GM18909 (cell line): ENCODE results near the gene OTOGL.
"Not testable (repeated sequence)": the region's sequence is repeated elsewhere in the genome, so short reads cannot be mapped to it uniquely, and the experiment has no call there.

ENCODE experiments used
- ATAC-seq: cut with Tn5 transposase; IDR thresholded peaks from one replicate; pipeline ENCODE4 v1.9.1; 2021; ENCODE audit warnings: mild to moderate bottlenecking; ENCODE audit not compliant: unreplicated experiment, poor library complexity

The OTOGL gene

DNA sequence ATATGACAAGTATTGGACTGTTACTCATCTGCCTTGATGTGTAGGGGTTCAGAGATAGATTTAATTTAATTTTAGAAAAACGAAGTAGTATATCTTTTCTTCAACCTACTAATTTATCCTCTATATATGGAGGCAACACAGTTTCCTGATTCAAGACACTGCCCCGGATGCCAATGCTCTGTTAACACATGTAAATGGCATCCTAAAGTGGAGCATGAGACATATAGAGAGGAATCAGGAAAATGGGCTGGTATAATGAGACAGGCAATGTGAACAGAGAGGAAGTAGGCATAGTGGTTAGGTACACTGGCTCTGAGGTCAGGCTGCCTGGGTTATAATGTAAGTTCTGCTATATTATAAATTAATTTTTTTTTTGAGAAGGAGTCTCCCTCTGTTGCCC is 85.6 kb downstream of the OTOGL start:
- ATAC-seq: no peak

DNA sequence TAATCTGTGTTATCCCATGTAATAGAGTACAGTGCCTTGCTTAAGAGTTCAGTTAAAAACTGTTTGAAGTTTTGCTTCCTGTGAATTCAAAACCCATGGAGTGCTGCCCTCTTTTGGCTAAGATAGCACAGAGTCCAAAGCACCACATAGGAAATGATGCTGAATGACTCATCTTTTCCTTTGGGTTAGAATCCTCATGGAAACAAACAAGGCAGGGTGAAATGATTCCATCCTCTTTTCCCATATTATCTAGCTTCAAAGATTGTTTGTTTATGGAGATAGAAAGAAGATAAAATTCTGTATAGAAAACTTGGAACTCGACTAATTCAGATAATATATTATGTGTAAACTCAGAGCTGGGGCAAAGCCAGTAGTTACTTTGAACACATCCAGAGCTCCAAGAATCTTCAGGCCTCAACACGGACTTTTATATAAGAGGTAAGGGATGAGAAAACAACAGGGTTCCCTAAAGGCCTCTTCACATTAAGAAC is 87.4 kb downstream of the OTOGL start:
- ATAC-seq: peak; percentile 55

DNA sequence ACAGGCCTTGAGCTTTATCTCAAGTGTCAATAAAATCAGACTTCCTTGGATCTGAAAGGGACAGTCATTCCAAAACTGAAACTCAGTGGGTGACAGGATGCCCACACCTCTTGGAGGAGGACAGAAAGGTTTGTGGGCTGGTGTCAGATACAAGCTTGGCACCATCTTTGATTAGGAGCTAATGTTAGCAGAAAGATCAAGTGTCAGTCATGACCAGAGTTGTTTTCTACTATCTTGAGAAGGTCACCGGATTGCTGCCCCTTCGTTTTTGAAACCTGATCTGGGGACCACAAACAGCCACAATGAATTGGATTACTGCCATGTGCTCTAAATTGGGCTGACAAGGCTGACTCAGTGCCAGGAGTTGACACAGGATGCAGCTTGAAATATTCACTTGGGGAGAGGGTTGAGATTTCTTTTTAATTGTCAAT is 88.3 kb downstream of the OTOGL start:
- ATAC-seq: peak; percentile 73

DNA sequence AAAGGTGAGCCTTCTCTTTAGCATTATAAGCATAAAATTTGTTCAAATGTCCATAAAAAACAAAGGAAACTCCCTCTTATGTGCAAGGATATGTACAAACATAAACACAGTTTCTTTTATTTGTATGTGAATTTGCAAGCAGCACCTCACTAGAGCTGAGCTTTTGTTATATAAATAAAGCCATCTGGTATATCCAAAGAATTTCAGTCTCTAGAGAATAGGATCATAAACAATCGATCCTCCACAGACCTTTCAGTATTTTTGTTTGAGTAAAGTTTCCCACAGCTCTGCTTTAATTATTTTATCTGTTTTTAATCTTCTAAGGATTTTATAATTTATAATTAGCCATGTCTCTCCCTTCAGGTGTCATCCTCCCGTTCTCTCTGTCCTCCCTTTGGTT is 89.2 kb downstream of the OTOGL start:
- ATAC-seq: no peak

DNA sequence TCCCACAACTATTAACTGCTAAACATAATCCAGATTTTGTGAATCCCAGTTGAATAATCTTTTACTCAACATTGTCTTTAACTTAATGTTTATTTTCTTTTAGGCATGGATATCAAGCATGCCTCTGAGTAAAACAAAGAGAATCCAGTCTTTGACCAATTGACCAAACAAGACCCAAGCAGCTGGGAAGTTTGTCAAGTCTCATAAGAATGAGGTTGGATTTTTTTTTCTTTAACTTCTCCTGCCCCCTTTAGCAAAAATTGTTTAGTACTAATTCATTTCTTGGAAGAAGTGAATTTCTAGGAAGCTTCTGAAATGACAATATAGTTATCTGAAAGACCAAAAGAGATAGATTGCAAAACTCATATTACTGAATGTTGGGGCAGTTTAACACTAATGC is 89.9 kb downstream of the OTOGL start:
- ATAC-seq: no peak

DNA sequence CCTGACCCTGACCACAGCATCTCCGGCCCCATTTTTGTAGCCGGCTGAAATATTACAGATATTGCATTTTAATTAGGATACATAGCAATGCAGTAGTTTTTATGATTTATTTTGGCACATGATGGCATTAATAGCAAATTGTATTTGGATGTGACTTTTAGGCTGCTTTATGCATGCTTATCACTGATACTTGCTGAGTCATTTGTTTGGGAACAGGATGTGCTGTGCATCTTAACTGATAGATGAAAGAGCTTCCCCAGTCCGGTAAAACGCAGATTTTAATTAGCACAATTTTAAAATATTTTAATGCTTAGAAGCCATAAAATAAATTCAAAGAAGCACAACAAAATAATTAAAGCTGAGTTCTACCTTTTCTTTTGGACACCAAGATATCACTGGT is 90.7 kb downstream of the OTOGL start:
- ATAC-seq: no peak

DNA sequence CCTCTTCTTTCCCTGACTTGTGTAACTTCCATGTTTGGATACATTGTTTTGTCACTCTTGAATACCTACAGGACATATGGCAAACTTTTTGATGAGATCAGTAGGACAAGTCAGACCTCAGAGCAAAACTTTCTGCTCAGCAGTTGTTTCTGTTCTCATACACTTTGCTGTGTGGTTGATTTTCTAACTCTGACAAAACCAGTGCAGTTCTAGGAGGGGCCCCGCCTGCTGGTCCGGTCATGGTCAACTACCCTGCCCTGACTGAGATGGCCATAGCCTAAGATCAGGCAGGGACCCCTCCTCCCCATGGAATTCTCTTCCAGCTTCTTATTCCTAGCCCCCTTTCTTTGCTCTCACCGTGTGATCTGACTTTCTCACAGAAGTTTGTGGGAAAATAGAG is 92.8 kb downstream of the OTOGL start:
- ATAC-seq: no peak

DNA sequence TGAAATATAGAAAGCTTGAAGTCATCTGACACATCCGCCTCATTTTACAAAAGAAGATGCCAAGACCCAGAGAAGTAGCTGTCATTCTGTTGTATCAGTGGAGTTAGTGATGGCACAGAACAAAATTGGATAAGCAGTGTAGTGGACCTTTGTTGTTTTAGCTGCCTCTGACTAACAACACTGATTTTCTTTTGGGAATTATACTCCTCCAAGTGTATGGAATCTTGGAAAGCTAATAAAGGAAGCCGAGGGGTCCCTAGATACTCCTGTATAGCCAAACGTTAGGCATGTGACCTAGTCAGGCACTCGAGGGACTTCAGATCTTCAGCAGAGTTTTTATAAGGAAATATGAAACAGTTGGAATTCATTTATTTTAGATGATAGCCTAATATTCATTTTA is 94.5 kb downstream of the OTOGL start:
- no peak for ATAC-seq

DNA sequence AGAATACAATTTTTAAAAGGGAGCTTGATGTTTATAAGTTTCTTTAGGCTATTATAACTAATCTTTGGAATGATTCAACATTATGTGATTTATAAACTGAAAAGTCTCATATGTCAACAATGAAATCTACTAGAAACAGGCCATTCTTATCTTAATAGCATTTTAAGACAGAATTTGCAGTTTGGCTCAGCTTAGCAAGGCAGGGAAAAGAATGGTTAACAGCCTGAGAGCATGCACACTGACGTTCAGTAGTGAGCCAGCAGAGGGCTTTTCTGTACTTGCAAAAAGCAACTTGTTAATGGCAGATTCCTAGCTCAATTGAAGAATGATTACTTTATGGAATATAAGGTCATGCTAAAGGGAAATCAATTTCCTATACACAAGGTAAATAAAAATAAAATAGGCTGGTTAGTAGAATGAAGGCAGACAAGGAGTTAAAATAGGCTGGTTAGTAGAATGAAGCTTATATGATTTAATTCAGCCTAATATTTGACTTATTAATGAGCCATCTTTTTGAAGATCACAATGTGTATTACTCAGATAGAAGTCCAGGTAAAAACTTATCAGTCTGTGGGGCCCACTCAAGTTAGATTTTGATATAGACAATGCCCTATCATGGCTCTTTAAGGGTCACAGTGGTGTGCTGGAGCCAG is 95.9 kb downstream of the OTOGL start:
- peak; percentile 65 for ATAC-seq

DNA sequence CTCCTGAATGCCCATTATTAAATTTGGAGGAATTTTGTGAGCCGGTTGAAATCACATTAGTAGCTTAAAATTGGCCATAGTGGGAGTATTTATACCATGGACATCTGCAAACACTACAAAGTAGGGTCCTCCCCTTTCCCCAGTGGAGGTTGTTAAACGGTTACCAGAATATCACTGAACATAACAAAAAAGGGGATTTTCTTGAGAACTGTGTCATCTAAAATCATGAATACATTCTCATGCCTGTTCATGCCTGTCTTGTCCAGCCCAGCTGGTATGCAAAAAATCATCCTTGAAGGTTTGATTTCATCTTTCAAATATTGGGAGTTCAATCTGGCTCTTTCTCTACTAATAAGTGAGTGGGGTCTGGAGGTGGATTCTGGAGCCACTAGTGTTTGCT is 96.4 kb downstream of the OTOGL start:
- no peak for ATAC-seq

DNA sequence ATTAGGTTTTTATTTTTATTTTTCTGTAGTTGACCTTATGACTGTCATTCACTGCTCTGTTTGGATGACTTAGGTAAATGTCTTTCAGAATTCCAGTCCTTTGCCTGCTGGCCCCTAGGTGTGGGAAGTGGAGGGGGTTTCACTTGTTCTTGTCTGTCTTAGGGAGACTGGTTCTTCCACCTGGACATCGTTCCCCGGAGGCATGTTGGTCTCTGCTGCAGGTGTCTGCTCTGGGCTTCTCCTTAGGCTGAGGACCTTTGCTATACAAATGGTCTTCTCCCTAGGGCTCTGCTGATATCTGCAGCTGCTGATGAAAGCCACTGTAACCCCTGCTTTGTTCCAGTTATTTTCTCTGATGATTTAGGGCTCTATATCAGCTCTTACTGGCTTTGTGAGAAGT is 97.1 kb downstream of the OTOGL start:
- no peak for ATAC-seq

DNA sequence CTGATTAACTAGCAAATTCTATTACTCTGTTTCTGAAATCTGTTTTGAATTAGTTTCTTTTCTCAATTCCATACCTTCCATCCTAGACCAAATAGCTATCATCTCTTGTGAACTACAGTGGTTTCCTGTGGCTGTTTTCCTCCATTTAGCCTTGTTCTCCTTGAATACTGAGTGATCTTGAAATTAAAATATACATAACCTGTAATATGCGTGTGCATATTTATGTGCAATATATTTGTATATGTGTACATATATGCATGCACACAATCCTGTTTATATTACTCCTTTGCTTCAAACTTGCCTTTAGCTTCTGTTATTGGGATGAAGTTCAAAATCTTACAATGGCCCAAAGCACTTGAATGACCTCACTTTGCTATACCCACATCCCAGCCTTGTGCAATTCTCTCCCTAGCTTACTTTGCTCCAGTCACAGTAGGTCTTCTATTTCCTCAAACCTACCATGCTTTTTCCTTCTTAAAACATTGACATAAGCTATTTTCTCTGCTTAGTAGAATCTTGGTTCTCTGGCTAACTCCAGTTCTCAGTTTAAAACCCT is 99.5 kb downstream of the OTOGL start:
- ATAC-seq: no peak

DNA sequence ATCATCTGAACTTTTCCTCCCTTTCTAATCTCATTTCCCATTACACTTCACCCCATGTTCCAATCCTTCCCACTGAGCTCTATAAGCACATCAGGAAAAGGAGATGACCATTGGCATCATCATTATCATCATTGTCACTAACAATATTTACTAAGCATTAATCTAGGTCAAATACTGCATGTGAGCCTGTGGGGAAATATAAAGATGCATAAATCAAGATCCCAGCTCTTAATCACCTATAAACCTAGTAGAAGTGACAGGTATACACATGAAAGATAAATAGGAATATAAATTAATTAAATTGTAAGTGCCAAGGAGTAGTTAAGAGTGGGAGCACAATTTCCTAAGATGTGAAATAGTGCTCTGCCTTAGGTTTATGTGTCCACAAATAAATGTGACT is 100.6 kb downstream of the OTOGL start:
- no peak for ATAC-seq

DNA sequence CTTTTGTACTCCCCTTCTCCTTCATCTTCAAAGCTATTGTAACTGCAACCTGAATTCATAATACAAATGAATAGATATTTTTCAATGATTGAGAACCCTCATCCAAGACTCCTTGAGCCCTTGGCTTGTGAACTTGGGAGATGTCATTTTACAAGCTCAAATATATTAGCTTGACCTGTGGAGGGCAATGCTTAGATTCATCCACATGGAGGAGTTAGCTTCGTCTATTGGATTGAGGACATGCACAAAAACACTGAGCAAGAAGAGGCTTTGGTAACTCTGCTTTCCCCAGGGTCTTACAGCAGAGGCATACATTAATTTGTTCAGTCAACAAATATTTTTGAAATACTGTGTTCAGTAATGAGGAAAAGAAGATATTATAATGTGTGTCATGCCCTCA is 101.1 kb downstream of the OTOGL start:
- ATAC-seq: no peak

DNA sequence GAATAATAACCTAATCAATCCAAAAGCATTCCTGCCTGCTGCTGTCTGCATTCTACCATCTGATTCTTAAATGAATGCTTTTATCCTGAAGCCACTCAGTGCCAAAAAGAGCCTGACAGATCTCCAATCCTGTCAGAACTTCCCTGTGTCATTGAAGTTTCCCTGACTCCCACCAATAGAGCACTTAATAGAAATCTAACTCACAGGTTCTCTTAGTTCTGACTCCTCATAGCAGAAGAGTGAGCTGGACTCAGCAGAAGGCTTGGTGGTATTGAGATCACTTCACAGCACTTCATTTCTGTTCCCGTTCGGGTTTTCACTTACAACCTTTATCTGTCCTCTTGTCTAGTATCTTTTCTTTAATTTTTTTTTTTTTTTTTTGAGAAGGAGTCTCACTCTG is 102.6 kb downstream of the OTOGL start:
- no peak for ATAC-seq

DNA sequence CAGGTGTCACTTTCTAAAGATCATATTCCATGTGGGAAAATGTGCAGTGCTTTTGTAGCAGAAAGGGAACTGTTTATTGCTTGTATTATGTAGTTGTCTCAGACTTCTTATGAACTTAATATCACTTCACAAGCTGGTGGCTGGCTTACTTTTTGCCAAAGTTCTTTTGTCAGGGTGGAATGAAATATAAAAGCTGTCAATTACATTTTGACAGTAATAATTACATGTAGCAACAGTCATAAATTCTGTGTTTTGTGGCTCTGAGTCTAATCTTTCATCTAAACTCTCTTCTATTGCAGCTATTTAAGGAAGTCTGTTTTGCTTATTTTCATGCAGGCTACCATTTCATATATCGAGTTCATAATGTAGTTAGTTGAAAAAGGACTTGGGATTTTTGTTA is 106.6 kb downstream of the OTOGL start:
- ATAC-seq: no peak

DNA sequence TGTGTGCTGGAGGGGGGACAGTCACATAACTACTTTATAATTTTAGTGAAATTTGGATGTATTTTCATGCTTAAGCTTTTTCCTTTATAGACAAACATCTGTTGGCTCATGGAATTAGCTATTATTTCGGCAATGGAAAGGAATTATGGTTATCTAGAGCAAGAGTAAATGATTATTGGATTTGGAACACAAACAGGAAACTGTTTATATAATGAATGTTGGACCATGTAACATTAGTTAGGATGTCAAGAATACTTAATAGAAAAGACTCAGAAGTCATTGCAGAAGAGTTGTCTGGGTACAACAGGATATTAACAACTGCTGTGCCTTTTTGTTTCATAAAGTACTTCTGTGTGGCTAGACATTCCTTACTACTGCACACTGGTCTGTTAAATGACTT is 108.7 kb downstream of the OTOGL start:
- ATAC-seq: no peak

DNA sequence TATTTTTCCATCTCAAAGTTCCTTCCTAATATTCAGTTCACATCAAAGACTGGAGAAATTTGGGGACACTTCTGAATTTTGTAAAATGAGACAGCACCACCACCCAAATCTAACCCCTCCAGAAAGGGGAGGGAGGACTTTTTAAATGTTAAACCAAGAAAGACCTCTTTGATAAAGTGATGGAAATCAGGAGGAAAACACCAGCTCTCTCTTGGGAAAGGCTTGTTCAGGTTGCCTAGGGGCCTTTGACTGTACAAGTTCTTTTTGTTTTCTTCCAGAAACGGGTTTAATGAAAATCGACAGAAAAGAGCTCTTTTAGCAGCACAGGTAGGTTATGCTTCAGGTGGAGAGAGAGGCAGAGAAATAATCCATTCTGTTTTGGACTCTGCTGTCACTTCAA is 112.3 kb downstream of the OTOGL start:
- no peak for ATAC-seq

DNA sequence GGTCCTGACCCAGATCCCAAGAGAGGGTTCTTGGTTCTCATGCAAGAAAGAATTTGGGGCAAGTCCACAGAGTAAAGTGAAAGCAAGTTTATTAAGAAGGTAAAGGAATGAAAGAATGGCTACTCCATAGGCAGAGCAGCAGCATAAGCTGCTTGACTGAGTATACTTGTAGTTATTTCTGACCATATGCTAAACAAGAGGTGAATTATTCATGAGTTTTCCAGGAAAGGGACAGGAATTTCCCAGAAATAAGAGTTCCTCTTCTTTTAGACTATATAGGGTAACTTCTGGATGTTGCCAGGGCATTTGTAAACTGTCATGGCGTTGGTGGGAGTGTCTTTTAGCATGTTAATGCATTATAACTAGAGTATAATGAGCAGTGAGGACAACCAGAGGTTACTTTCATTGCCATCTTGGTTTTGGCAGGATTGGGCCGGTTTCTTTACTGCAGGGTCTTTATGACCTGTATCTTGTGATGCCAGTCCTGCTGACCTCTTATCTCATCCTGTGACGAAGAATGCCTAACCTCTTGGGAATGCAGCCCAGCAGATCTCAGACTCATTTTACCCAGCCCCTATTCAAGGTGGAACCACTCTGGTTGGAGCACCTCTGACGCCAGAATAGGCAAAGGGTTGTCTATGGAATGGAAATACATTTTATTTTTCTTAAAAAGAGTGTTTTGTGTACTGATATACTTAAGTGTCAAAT is 113.8 kb downstream of the OTOGL start:
- no peak for ATAC-seq

DNA sequence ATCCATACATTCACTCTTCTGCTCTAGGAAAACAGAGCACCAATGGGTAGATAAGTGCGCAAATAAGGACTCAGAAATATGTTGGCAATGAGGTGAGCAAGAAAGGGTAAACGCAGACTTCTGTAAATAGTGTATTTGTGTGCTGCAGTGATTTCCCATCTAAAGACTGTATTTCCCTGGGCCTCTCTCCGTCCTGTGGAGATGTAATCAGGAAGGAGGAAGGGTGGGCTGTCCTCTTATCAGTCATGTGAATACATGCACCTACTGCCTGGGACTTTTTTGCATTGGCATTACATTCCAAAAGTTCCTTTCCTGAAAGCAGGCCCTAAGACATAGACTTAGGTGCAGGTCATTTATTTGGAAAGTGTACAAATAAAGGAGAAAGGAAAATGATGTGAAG is 114.5 kb downstream of the OTOGL start:
- no peak for ATAC-seq

DNA sequence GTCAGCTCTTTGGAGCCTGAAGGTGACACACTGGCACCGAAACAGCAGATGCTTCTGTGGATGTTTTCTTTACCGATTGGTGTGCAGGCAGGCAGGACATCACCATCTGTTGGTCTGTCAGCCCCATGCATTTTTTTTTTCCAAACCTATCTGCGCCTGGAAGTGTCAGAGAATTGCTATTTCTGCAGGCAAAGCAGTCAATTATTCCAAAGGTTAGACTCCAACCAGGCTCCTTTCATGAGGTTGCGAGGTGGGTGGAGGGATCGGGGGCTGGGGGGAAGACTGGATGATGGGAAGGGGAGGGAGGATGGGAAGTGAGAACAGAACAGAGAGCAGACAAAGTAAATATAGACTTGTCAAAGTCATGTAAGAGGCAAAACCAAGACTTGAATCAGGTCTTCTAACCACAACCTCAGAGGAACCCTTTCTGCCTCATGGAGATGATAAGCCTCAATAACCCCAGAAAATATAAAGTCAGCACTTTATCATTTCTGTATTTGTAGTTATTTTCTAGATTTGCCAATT is 117.7 kb downstream of the OTOGL start:
- peak; percentile 67 for ATAC-seq

DNA sequence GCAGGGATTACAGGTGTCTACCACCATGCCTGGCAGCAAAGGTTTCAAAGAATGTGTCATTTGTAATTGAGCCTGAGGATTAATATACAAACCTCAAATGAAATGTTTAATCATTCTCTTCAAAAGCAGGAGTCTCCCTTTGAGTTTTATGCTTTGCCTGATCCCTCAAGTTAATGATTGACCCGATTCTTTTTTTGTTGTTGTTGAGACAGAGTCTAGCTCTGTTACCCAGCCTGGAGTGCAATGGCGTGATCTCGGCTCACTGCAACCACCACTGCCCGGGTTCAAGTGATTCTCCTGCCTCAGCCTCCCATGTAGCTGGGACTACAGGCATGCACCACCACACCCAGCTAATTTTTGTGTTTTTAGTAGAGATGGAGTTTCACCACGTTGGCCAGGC is 119.6 kb downstream of the OTOGL start:
- not testable (repeated sequence) for ATAC-seq
